PC-9 (cell line): ENCODE results near the gene RTN1. TPM values are rescaled to one million over a fixed set of nuclear protein-coding genes. Genes with fewer than 3 reads are reported as not detected.

Experiments
- BruUV-seq: library from RNA; stranded (reverse); fragments of 400-500 nt; replicated peaks from 2 replicates; lab custom pipeline; 2021; lab: Mats Ljungman, UMichigan
- CTCF ChIA-PET: fragments of 300-600 bp; sonication (Branson Sonifier 250); formaldehyde crosslinking; loops from one replicate; lab custom pipeline; 2022; ENCODE audit warnings: antibody characterized with exemption; lab: Charles Lee
- POLR2A ChIA-PET: fragments of 300-600 bp; sonication (Branson Sonifier 250); formaldehyde crosslinking; loops from one replicate; lab custom pipeline; 2022; ENCODE audit warnings: antibody characterized with exemption; ENCODE audit not compliant: unreplicated experiment; lab: Charles Lee
- DNase-seq, 2 experiments: peaks; one replicate each; pipeline versions ENCODE4 v3.0.0 to v3.0.0-alpha.2; 2015 to 2022; ENCODE audit warnings: mixed read lengths in 1 of 2
- H2AFZ ChIP-seq: fragments of 200-600 bp; sonication (generic); 2 replicates; pipeline ENCODE4 v1.8.1; 2017; ENCODE audit warnings: antibody characterized with exemption
- H3F3A ChIP-seq: fragments of 200-600 bp; sonication (generic); 2 replicates; pipeline ENCODE4 v1.8.1; 2017; ENCODE audit warnings: antibody characterized with exemption, mild to moderate bottlenecking, low read depth; ENCODE audit not compliant: insufficient read depth
- H3K27ac ChIP-seq: fragments of 200-600 bp; sonication (generic); 2 replicates; pipeline ENCODE4 v1.6.1; 2016; ENCODE audit warnings: mixed run types
- H3K27me3 ChIP-seq: fragments of 200-600 bp; sonication (generic); 2 replicates; pipeline ENCODE4 v1.6.1; 2016; ENCODE audit warnings: low read depth, mixed run types; ENCODE audit not compliant: insufficient read depth
- H3K36me3 ChIP-seq: fragments of 200-600 bp; sonication (generic); 2 replicates; pipeline ENCODE4 v1.6.1; 2016; ENCODE audit warnings: low read depth, mixed run types
- H3K4me1 ChIP-seq: fragments of 200-600 bp; sonication (generic); replicated peaks from 2 replicates; pipeline ENCODE4 v1.6.1; 2016; ENCODE audit warnings: mixed run types; ENCODE audit not compliant: insufficient read depth
- H3K4me2 ChIP-seq: fragments of 200-600 bp; sonication (generic); 2 replicates; pipeline ENCODE4 v1.6.1; 2017; ENCODE audit warnings: mixed run types
- H3K4me3 ChIP-seq: fragments of 200-600 bp; sonication (generic); 2 replicates; pipeline ENCODE4 v1.6.1; 2016; ENCODE audit warnings: mixed run types
- H3K79me2 ChIP-seq: fragments of 200-600 bp; sonication (generic); 2 replicates; pipeline ENCODE4 v1.6.1; 2017; ENCODE audit warnings: low read depth, mixed run types
- H3K9me2 ChIP-seq: fragments of 200-600 bp; sonication (generic); 2 replicates; pipeline ENCODE4 v1.8.1; 2017; ENCODE audit warnings: mild to moderate bottlenecking; ENCODE audit not compliant: insufficient read depth
- H3K9me3 ChIP-seq: fragments of 200-600 bp; sonication (generic); 2 replicates; pipeline ENCODE4 v1.8.1; 2016; ENCODE audit warnings: low read depth; ENCODE audit not compliant: insufficient read depth
- H4K20me1 ChIP-seq: fragments of 200-600 bp; sonication (generic); 2 replicates; pipeline ENCODE4 v1.8.1; 2017; ENCODE audit not compliant: insufficient read depth
- CTCF ChIP-seq: fragments of 200-600 bp; sonication (generic); conservative IDR thresholded peaks from 2 replicates; pipeline ENCODE4 v1.6.1; 2017; ENCODE audit warnings: mixed run types, antibody characterized with exemption, mild to moderate bottlenecking, moderate library complexity
- EZH2 ChIP-seq: fragments of 200-600 bp; sonication (generic); IDR thresholded peaks from 2 replicates; pipeline ENCODE4 v1.8.0; 2017; ENCODE audit warnings: antibody characterized with exemption, low read depth
- intact Hi-C: fragments of 100-400 bp; cut with micrococcal nuclease; formaldehyde crosslinking; loops from one replicate; pipeline ENCODE4 v1.10.0; 2022; ENCODE audit not compliant: unreplicated experiment
- total RNA-seq: library from RNA; stranded (reverse); gene quantifications from 2 replicates; pipeline ENCODE4 v1.2.3, GENCODE V29; 2021

Gene RTN1
- total RNA-seq, 1 experiment from 2014 or later = not detected

- ChIA-PET CTCF (no interaction called here), POLR2A (no interaction called here)
- Histone ChIP-seq H3K27me3 (no peaks in the 10 kb centered on the region), H2AFZ (no peak overlapping the region), H3K9me2 (no peaks in the 10 kb centered on the region), H4K20me1 (no peaks in the 10 kb centered on the region), H3K27ac (no peak overlapping the region), H3K4me2 (no peak overlapping the region), H3K36me3 (no peaks in the 10 kb centered on the region), H3K79me2 (no peaks in the 10 kb centered on the region), H3K9me3 (no peaks in the 10 kb centered on the region), H3K4me1 (no peaks in the 10 kb centered on the region), H3K4me3 (no peak overlapping the region), H3F3A (no peaks in the 10 kb centered on the region; the same call in 1 of the 2 replicates)
- DNase-seq = no peak
- TF ChIP-seq CTCF (no peak), EZH2 (no peak)
- intact Hi-C loops = no loop called here
- BruUV-seq = no TSS peak
Observed at GRCh38 chr14:59585891-59586554, 284.6 kb downstream of the RTN1 start.

DNA sequence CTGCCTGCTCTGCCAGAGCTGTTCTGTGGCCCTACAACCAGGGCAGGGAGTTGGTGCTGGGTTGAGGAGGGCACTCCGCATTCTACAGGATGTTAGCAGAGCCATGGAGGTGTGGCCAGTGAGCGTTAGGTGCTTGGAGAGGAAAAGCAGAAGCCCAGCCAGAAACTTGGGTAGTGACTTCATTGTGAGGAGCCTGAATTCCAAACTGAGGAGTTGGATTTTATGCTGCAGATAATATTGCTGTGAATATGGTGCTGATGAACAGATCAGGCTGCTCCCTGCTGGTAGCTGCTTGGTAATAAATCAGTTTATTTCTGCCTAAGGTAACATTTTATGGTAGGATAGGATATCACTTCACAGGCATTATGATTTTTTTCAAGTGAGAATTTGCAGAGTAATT lies 286.8 kb downstream of the RTN1 start:
- no peak for TF ChIP-seq EZH2
- TF ChIP-seq CTCF = no peak
- no peak overlapping the region for H3K27ac ChIP-seq
- H3K79me2 ChIP-seq = no peaks in the 10 kb centered on the region
- H3K4me3 ChIP-seq = no peak overlapping the region
- H2AFZ ChIP-seq = no peak overlapping the region
- no peaks in the 10 kb centered on the region; the same call in 1 of the 2 replicates for H3F3A ChIP-seq
- intact Hi-C loops = no loop called here
- DNase-seq = no peak
- H3K9me3 ChIP-seq = no peaks in the 10 kb centered on the region
- H3K27me3 ChIP-seq = no peaks in the 10 kb centered on the region
- no peak overlapping the region for H3K4me2 ChIP-seq
- CTCF ChIA-PET = no interaction called here
- BruUV-seq = no TSS peak
- no peaks in the 10 kb centered on the region for H3K36me3 ChIP-seq
- no peaks in the 10 kb centered on the region for H3K9me2 ChIP-seq
- no peaks in the 10 kb centered on the region for H4K20me1 ChIP-seq
- H3K4me1 ChIP-seq = no peaks in the 10 kb centered on the region
- POLR2A ChIA-PET = no interaction called here

DNA sequence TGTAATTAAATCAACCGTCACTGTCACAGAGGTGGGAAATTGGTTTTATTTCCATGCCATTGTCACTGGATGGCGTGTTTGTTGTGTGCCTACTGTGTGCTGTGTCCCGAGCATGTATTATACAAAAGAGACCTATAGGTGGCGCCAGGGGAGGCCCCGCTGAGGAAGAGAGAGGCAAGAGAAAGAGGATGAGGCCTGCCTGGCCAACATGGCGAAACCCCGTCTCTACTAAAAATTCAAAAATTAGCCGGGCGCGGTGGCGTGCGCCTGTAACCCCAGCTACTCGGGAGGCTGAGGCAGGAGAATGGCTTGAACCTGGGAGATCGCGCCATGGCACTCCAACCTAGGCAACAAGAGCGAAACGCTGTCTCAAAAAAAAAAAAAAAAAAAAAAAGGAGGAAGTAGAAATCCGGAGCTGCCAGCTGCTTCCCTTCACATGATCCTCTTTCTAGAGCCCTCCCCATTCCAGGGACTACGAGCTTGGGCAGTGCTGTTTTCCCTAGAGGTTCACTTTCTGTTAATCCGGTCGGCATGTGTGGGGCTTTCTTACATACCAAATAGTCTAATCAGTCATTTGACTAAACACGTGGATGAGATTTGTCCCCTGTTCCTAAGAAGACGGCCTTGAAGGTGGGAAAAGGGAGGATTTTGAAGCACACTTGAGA lies 287.6 kb downstream of the RTN1 start:
- Histone ChIP-seq H3K4me1 (no peaks in the 10 kb centered on the region), H3K9me3 (no peaks in the 10 kb centered on the region), H4K20me1 (no peaks in the 10 kb centered on the region), H2AFZ (no peak overlapping the region), H3K4me3 (no peak overlapping the region), H3K79me2 (no peaks in the 10 kb centered on the region), H3F3A (no peaks in the 10 kb centered on the region; the same call in 1 of the 2 replicates), H3K36me3 (no peaks in the 10 kb centered on the region), H3K27me3 (no peaks in the 10 kb centered on the region), H3K4me2 (no peak overlapping the region), H3K9me2 (no peaks in the 10 kb centered on the region), H3K27ac (no peak overlapping the region)
- ChIA-PET CTCF (no interaction called here), POLR2A (no interaction called here)
- no peak for TF ChIP-seq CTCF
- intact Hi-C loops = no loop called here
- no peak for DNase-seq
- no TSS peak for BruUV-seq
